HEK293T (cell line): Measurements from ENCODE around the gene ACSM2A.
"Not testable (repeated sequence)": the region's sequence is repeated elsewhere in the genome, so short reads cannot be mapped to it uniquely, and the experiment has no call there.

ENCODE experiments used
- BHLHE40 ChIP-seq: fragments of 450-650 bp; IDR thresholded peaks from 2 replicates; pipeline ENCODE4 v1.6.1; 2016; ENCODE audit warnings: mild to moderate bottlenecking, moderate library complexity, borderline replicate concordance
- FOXA1 ChIP-seq: fragments of 450-650 bp; IDR thresholded peaks from 2 replicates; pipeline ENCODE4 v1.6.1; 2016; ENCODE audit warnings: mild to moderate bottlenecking
- L3MBTL2 ChIP-seq: fragments of 450-650 bp; conservative IDR thresholded peaks from 2 replicates; pipeline ENCODE4 v1.6.1; 2016; ENCODE audit warnings: mild to moderate bottlenecking
- SUZ12 ChIP-seq: fragments of 450-650 bp; IDR thresholded peaks from 2 replicates; pipeline ENCODE4 v1.6.1; 2016; ENCODE audit warnings: mild to moderate bottlenecking
- ZNF384 ChIP-seq: fragments of 450-650 bp; IDR thresholded peaks from 2 replicates; pipeline ENCODE4 v1.6.1; 2016

DNA sequence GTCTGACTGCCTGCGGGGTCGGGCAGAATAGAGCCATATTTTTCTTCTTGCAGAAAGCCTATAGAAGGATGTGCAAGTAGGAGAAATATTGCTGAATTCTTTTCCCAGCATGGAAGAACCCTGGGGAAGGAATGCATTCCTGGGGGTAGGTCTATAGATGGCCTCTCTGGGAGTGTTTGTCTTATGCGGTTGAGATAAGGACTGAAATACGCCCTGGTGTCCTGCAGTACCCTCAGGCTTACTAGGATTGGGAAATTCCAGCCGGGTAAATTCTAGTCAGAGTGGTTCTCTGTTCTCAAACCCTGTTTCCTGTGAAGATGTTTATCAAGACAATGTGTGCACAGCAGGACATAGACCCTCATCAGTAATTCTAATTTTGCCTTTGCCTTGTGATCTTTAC lies 2.3 kb downstream of the ACSM2A start:
- TF ChIP-seq ZNF384, L3MBTL2, SUZ12, FOXA1, BHLHE40: not testable (repeated sequence)
